Superior temporal gyrus (tissue), 1 donor: ENCODE results near the gene STOM.
"Not testable (repeated sequence)": the region's sequence is repeated elsewhere in the genome, so short reads cannot be mapped to it uniquely, and the experiment has no call there.

Experiments used
- DNase-seq: peaks from one replicate; pipeline ENCODE4 v3.0.0-alpha.2; 2016; ENCODE audit errors: extremely low spot score

STOM gene

GRCh38 chr9:121369595-121370265, at the start of gene STOM:
Gene STOM, minus strand, starts transcription at chr9:121370250. Its CDS starts 63 bp downstream, at chr9:121370187.
- DNase-seq, result no peak

- DNase-seq, result no peak
Observed at GRCh38 chr9:121411993-121412392, 41.9 kb upstream of the STOM start.

DNA sequence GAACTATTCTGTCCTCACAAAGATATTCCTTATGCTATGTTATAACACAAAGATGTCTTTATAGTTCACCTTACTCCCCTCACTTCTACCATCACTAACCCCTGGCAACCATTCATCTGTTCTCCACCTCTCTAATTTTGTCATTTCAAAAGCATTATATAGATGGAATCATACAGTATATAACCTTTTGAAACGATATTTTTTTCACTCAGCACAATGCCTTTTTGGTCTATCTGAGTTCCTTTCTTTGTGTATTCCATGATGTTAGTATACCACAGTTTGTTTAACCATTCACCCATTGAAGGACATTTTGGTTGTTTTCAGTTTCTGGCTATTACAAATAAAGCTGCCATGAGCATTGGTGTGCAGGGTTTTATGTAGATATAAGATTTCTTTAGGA, 35.8 kb upstream of the STOM start:
- no peak for DNase-seq

- DNase-seq, result no peak
Observed at GRCh38 chr9:121404906-121405305, 34.9 kb upstream of the STOM start.

- DNase-seq, result peak; percentile 92
Observed at GRCh38 chr9:121399883-121400607, 30.0 kb upstream of the STOM start.

- no peak for DNase-seq
Observed at GRCh38 chr9:121399126-121399882, 29.3 kb upstream of the STOM start.

DNA sequence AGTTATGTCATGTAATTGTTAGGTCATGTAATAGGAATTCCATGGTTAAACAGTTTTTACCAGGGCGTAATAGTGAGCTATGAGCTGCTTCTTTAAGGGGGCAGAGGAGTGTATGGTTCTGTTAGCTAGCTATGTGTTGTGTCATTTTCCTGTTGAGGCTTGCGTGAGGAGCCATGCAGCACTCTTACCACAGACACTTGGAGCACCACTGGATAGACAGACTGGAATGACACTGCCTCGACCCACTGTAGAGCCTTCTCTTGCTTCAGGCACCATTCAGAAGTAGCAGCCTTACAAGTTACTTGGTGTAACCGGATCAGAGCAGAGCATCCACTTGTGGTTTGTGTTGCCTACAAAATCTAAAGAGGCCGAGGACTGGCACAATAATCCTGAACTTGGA, 28.3 kb upstream of the STOM start:
- DNase-seq, result no peak

DNA sequence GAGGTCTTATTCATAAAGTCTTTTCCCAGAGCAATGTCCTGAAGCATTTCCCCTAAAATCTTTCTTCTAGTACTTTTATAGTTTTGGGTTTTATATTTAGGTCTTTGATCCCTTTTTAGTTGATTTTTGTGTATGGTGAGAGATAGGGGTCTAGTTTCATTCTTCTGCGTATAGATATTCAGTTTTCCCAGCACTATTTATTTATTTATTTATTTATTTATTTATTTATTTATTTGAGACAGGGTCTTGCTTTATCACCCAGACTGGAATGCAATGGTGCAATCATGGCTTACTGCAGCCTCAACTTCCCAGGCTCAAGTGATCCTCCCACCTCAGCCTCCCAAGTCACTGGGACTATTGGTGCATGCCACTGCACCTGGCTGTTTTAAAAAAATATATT, 27.2 kb upstream of the STOM start:
- not testable (repeated sequence) for DNase-seq

- DNase-seq, result no peak
Observed at GRCh38 chr9:121395558-121395957, 25.5 kb upstream of the STOM start.

- no peak for DNase-seq
Observed at GRCh38 chr9:121394292-121394691, 24.2 kb upstream of the STOM start.

- no peak for DNase-seq
Observed at GRCh38 chr9:121393318-121393717, 23.3 kb upstream of the STOM start.

DNA sequence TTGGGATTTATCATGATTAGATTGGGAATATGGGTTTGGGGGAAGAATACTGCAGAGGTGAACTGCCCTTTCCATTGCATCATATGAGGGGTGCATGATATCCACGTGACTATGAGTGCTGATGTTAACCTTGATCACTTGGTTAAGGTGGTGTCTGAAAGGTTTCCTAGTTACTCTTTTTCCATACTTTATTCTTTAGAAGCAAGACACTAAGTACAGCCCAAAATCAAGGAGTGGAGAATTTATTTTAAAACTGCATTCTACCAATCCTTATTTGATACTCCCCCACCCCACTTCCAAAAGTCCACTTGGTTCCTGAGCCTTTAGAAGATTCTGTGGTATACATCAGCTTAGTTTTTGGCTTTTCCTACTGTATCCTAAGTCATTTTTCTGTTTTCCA, 20.3 kb upstream of the STOM start:
- DNase-seq, result no peak

DNA sequence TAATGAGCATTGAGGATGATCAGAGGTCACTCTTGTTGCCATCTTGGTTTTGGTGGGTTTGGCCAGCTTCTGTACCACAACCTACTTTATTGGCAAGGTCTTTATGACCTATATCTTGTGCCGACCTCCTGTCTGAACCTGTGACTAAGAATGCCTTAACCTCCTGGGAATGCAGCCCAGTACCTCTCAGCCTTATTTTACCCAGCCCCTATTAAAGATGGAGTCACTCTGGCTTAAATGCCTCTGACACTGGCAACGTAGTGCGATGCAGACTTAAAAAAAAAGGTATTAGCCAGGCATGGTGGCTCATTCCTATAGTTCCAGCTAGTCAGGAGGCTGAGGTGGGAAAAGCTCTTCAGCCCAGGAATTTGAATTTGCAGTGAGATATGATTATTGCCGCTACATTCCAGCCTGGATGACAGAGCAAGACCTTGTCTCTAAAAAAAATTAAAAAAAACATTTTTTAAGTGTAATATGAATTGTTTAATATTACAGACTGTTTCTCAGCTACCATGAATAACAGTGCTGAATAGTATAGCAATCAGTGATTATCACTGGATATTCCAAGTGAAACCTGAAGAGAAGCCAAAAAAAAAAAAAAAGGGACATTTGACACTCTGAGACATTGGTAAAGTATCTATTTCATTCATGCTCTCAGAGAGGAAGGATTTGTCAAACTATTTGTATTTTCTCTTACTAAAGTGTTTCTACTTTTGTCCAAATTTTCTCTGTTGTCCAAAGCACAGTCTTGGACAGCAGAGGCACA, 18.3 kb upstream of the STOM start:
- DNase-seq, result no peak

DNA sequence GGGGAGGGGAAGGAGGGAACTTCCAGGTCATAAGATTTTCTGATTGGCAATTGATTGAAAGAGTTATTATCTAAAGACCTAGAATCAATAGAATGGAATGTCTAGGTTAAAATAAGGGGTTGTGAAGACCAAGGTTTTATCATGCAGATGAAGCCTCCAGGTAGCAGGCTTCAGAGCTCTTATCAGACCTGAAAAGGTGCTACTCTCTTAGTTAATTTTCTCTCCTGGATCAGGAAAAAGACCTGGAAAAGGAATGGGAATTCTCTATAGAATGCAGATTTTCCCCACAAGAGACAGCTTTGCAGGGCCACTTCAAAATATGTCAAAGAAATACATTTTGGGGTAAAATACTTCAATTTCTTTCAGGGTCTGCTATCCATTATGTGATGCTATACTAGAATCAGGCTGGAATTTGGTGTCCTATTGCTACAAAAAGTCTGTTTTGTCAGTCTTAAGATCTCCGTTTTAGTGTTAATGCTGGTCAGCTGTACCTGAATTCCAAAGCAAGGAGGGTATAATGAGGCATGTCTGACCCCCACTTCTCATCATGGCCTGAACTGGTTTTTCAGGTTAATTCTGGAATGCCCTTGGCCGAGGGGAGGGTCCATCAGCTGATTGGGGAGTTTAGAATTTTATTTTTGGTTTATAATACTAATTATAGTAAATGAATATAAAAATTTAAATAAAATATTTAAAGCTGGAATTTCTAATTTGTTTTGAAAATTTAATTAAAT, 16.6 kb upstream of the STOM start:
- no peak for DNase-seq

DNA sequence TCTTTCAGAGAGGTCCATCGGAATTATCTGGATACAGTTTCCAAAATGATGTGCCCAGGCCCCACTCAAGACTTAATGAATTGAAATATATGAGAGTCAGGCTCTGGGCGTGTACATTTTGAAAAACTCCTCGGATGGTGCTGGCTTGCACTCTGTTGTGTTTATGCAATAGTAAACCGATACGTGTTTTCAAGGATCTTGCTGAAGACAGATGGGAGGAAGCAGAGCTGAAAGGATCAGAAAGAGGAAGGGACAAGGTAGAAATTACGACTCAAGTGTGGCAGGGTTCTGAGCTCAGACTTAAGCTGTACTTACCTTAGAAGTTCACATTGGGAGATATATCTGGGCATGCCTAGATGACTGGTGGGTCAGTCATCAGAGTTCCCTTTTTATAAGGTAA, 13.7 kb upstream of the STOM start:
- DNase-seq, result no peak

DNA sequence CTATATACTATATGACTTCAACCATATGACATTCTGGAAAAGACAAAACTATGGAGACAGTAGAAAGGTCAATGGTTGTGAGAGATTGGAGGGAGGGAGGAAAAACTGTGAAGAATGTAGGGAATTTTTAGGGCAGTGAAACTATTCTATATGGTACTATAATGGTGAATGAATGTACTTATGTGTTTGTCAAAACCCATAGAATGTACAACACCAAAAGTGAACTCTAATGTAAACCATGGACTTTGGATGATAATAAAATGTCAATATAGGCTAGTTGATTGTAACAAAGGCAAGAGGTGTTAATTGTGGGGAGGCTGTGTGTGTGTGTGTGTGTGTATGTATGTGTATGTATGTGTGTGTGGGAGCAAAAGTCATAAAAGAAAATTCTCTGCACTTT, 10.8 kb upstream of the STOM start:
- no peak for DNase-seq

GRCh38 chr9:121376214-121376830, 6.3 kb upstream of the STOM start:
- peak; percentile 64 for DNase-seq

DNA sequence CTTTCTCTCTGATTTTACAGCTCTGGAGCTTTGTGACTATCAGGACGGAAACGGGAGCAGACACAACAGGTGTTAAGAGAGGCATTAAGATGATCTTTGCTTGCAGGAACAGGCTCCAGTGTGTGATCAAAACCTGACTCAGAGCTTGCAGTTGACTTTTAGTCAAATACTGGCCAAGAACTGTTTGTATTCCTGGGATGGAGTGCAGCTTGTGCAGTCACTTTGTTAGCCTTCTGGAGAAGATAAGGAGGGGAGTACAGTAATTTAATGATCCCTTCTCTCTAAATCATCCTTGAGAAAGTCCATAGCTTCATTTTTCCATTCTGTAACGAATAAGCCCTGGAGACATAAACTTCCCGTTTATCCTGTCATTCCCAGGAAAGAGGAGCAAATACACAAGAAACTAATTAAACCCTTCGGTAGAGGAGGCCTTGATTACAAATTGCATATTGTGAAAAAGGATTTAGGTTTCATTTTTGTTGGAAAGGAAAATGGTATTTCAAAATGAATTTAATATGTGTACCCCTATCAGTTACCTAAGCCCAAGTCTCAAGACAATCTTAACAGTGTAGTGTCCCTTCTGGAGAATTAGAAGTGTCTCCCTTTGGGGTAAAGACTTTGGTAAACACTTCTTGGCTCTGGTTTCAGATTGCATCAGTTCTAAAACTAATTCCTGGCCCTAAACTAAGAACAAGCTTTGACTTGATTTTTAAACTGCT, 3.1 kb upstream of the STOM start:
- no peak for DNase-seq

GRCh38 chr9:121372239-121373010, 2.4 kb upstream of the STOM start:
- DNase-seq, result no peak
